NCI-H1930 (cell line): ENCODE results near the gene ATXN7L1.
"Not testable (repeated sequence)": the region's sequence is repeated elsewhere in the genome, so short reads cannot be mapped to it uniquely, and the experiment has no call there.

Experiments used
- DNase-seq, 2 experiments: peaks; one replicate each; lab custom pipeline; 2025; lab: John Stamatoyannopoulos, UW

The ATXN7L1 gene

DNA sequence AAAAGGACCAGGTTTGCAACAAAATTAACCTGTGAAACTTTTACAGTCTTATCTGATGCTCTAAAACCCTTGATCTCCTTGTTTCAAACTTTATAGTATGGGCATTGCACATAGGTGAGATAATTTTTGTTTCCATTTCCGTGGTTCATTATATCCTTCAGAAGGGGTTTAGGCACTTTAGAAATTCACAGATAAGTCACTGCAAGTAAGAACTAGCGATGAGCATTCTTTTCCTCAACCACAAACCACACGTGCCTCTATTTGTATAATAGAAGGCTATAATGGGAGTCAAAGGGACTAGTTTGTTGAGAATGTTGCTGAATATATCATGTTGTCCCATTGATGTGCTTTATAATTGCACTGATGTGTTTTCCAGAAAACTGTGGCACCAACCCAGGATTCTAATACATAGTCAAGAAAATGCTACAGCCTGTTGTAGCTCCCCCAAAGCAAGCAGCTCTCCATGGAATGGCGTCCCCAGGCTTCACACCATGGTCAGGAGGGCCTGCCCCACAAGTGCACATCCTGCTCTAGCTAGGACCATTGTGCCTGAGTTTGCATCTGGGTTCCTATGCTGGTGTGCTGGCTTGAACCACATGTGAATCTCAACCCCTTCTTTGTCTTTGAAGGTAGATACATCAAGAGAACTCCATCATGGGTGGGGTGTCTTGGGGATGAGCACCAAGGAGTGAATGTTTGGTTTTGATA lies 14.0 kb upstream of the ATXN7L1 start:
- no peak for DNase-seq

DNA sequence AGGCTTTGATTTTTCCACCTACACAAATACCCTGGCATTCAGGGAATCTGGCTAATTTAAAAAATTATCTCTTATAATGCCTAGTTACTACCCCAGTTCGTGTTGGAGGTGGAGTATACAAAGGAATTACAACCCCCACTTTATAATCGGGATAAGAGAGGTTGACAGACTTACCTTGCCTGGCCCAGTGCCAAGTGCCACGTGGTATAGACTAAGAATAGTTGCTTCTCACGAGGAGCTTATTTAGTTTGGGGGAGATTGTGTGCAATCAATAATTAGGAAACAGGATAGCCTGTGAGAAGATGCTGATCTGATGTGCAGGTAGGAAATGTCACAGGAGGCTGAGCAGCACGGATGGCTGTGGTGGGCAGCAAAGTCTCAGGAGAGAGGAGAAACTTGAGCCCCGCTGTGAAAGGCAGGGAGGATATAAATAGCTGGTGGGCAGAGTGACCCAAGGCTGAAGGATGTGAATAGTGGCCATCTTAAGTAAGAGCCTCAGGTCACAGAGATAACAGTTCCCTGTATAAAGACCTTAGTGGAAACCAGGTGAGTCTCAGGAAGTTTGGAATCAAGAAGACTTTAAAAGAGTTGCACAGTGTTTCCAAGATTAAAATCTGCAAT lies 11.3 kb upstream of the ATXN7L1 start:
- no peak for DNase-seq

DNA sequence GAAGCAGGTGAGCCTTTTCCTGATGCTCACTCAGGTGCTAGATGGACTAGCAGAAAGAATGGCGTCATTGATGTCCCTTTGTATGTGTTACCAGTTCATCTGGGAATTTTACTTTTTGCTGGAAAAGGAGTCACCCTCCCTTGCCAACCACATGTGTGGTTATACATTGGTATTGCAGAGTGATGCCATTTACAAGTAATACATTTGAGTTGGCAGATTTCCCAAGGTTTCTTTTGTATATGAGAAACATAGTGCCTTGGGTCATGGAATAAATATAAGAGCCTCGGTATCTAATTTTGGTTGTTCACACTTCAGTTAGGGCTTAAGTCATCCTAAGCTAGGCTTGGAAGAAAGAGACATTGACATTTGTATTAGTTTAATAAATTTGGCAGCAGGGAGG lies 10.4 kb upstream of the ATXN7L1 start:
- no peak for DNase-seq

DNA sequence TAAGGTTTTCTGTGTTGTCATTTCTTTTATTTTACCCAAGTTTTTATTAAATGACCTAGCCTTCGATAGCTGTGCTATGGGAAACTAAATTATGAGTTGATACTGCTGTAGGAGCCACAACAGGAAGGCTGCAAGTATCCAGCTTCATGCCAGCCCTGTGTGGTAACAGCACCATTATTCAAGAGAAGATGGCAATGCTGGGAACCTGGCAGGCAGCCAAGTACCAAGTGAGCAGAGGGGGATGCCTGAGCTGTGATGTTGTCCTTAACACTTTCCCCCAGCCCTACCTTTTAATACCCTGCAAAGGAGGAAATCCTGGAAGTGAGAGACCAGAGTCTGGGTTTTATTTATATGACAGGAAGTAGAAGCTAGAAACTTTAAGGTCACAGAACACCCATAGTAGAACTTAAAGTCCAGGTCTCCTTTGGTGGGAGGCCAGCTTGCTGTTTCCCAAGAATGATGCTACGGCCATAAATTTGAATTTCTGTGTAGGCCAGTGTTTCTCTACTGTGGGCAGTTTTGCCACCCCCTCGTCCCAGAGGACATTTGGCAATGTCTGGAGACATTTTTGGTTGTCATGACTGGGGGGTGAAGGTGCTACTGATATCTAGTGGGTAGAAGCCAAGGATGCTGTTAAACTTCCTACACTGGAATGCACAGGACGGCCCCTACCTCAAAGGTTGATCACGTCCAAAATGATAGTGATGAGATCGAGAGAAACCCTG lies 9.2 kb upstream of the ATXN7L1 start:
- no peak for DNase-seq

GRCh38 chr7:105883179-105883578 lies 6.8 kb upstream of the ATXN7L1 start:
- DNase-seq = not testable (repeated sequence)

- no peak for DNase-seq
These were observed 5.0 kb upstream of the ATXN7L1 start for GRCh38 chr7:105881439-105881838.

- DNase-seq = peak in 1 of 2 experiments; percentile 40
These were observed 4.4 kb upstream of the ATXN7L1 start for GRCh38 chr7:105880571-105881330.

DNA sequence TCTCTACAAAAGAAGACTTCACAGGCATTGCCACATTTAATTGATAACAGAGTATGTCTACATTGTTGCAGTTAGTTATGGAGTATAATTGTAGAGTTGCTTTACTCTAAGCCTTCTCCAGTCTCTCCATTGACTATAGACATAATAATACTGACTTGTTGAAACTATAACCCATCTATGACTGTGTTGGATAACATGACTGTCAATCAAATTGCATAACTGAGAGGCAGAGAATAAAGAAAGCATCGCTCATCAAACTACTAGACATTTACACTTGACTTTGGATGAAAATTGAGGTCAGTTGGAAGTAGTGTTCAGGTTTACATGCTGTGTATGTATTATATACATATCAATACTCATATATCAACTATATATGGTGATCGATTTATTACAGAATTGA lies 3.4 kb upstream of the ATXN7L1 start:
- DNase-seq = no peak

DNA sequence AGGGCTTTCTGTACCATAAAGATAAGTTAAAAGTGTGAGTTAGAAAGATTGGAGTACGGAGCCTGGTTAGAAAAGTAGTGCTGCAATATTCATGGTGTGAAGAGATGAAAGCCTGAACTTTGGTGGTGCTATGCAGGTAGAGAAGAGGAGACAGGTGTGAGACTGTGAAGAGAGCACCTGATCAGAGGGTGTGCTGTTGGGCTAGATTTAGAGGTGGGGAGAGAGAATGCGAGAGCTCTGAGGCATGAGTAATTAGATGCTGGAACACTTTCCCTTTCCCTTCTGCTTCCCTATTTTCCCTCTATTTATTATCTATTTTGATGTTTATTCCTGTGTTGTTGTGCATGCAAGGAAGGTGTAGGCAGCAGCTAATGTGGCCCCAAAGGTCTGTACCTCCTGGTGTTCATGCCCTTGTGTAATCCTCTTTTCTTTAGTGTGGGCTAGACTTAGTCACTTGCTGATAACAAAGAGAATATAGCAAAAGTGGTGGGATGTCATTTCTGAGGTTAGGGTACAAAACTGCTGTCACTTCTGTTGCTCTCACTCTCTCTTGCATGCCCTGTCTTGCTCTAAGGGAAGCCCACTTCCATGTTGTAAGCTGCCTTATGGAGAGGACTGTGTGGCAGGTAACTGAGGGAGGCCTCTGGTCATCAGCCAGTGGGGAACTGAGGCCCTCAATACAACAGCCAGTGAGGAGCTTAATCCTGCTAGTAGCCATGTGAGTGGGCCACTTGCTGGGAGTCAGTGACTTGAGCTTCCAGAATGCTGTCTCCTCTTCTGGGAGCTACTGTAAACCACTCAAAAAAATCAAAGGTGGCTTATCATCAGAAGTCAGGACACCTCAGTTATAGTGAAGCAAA lies 2.6 kb upstream of the ATXN7L1 start:
- no peak for DNase-seq

DNA sequence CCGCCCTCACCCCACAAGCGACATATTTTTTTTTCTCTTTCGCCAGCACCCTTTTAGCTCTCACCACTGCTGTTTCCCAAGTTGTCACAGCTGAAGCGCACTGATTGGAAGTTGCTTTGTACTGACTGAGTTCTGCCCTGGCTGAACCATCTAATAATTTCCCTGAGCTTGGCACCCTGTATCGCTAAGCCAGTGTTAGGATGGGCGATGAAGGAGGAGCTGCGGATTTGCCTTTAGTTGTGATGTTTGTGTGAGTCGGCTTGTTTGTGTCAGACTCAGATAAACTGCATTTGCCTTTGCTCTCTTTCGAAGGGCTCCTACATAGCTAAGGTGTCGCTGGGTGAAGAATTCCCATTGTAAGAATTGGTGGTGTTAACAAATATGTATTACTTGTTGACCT lies 1.3 kb upstream of the ATXN7L1 start:
- no peak for DNase-seq

GRCh38 chr7:105876964-105877601 lies 684 bp upstream of the ATXN7L1 start:
- DNase-seq = peak in 1 of 2 experiments; percentile 62

GRCh38 chr7:105875505-105875904 lies 894 bp downstream of the ATXN7L1 start:
- no peak for DNase-seq

GRCh38 chr7:105874055-105874454 lies 2.3 kb downstream of the ATXN7L1 start:
- DNase-seq = no peak

GRCh38 chr7:105872491-105872890 lies 3.9 kb downstream of the ATXN7L1 start:
- no peak for DNase-seq

DNA sequence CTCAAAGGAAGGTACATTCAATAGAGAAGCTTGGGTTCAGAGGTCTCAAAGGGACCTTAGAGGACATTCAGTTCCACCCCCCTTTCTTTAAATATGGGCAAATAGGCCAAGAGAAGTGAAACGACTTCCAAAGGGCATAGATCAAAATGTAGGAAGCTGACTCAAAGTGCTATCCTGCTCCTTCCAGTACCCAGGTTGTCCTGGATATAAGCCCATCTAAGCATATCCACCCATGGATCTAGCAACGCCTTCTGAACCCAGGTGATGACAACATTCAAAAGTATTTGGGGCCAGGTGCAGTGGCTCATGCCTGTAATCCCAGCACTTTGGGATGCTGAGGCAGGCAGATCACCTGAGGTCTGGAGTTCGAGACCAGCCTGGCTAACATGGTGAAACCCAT lies 5.3 kb downstream of the ATXN7L1 start:
- no peak for DNase-seq

DNA sequence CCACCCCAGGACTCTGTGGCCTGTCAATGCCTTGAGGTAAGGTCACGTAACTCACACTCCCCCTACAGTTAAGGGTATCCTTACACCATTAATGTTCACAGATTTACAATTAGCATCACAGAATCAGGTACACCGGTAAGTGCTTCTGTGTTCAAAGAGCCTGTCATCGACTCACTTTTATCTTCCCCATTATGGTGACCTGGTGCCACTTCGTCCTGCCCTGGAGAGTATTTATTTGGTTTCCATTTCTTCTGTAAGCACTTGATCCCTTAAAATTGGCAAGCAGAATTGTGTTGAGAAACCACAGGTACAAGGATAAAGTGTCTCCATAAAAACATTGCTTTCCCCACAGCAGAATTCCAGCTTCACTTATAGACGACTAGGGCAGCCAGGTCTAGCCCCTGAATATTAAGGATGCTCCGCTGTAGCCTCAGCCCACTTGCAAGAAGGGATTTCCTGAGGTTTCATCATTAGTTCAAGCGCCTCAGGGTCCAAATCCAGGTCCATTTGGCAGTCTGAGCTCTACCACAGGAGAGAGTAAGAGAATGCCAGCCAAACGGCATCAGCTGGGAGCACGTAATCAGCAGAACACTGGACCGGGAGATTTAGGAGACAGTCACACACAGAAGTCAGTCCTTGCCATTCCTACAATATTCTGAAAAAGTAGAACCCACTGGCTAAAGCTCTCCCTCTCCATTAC lies 10.1 kb downstream of the ATXN7L1 start:
- DNase-seq = no peak

- DNase-seq = no peak
These were observed 12.5 kb downstream of the ATXN7L1 start for GRCh38 chr7:105863876-105864275.

GRCh38 chr7:105862770-105863169 lies 13.6 kb downstream of the ATXN7L1 start:
- no peak for DNase-seq

- no peak for DNase-seq
These were observed 14.1 kb downstream of the ATXN7L1 start for GRCh38 chr7:105862276-105862675.

- no peak for DNase-seq
These were observed 15.2 kb downstream of the ATXN7L1 start for GRCh38 chr7:105861224-105861623.
